ENCODE data around the gene HSDL1.

Gene HSDL1

DNA sequence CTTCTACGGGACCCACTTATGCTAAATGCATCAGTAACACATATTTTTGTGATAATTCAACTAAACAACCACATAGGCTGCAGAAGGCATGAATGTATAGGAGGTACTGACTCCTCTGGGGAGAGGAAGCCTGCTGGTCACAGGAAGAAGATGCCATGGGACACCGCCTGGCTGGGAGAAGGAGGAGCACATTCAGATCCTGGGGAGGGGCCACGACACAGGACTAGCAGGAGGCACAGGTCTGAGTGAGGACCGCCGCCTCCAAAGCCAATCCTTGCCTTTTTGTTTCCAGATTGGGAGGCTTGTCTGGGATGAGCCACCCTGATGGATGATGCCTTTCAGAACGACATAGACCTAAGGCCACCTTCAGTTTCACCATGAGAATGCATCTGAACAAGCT lies 62.9 kb downstream of the HSDL1 start:
- DNase-seq, result no peak
- ATAC-seq, result no peak

DNA sequence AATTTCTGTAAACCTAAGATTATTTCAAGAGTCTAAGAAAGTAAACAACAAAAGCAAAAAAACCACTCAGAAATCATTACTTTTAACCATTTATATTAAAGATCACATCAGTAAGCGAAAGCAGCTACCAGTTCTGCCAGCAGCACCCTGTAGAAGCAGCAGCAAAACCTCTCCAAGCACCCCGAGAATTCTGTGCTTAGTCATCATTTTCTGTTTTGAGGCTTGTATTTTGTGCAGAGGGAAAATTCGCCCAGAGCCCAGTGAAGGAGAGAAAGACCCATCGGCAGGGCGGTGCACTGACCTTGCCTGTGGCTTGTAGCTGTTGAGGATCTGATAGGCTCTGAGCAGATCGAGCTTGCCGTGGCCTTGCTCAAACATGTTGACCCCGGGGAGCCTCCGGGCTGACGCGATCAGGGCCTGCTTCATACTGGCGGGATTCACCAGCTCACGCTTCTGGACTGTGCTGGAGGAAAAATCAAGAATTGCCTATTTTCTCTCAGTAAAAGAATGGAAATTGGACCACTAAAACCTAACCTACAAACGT lies 63.5 kb downstream of the HSDL1 start:
- ATAC-seq (no peak), DNase-seq (no peak)

DNA sequence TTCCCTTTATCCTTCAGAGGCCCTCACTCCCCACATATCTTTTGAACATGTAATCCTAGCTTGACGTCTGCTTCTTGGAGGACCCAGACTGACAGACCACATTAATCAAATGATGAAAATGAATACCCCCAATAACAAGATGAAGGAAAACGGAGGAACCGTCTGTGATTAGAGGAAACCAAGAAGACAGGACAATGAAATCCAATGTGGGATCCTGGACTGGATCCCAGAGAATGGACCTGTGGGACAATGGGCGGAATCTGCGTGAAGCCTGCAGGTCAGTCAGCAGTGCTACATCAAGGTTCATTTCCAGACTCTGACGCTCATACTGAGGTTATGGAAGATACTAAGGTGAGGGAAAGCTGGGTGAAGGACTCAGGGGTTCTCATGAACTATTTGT lies 64.2 kb downstream of the HSDL1 start:
- no peak for ATAC-seq
- DNase-seq, result no peak

DNA sequence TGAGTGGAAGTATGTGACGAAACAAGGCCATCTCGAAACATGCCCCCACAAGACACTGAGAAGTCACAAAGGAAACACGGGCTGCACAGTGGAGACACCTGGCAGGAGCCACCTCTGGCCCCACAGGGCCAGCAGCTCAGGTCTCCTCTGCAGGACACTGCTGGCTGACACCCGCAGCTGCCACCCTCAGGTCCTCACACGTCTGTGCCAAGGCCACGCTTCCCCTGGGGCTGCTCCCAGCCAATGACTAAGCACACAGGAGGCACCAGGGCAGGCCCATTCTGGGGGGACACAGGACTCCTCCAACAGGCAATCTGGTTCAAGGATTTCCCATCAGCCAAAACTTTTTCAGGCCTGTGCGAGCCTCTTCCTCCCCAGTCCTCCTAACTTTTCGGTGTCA lies 64.6 kb downstream of the HSDL1 start:
- no peak for DNase-seq
- ATAC-seq, result no peak

DNA sequence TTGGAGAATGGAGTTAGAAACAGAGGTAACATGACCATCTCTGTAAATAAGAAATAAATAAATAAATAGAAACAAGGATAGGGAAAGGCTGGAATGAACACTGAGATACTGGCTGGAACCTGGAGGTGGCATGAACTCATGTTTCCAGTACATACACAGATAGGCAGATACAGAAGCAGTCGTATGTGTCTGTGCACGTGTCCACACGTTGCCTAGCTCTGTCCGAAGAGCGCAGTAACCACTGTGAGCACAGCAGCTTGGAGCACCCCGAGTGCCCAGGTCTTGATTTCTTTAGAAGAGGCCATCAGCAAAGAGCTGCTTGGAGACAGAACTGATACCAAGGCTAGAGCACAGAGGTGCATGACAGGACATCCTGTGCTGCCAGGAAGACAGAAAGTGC lies 65.3 kb downstream of the HSDL1 start:
- DNase-seq (no peak), ATAC-seq (no peak)

DNA sequence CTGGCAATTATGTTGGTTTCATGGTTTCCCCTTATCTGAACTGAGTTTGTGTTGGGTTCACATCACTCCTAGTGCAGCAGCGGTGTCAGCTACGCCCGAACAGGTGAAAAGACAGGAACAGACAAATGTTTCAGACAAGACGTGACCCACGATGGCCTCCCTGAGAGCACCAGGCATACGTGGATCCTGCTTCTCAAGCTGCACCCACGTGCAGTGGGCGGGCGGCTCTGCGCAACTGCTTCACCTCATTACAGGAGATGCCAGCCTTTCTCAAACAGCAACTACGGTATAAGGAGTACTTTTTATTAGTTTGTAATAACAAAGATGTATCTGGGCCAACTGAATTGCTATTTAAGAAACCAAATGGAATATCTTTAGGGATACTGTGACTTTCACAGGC lies 69.6 kb downstream of the HSDL1 start:
- ATAC-seq, result no peak
- DNase-seq, result no peak

DNA sequence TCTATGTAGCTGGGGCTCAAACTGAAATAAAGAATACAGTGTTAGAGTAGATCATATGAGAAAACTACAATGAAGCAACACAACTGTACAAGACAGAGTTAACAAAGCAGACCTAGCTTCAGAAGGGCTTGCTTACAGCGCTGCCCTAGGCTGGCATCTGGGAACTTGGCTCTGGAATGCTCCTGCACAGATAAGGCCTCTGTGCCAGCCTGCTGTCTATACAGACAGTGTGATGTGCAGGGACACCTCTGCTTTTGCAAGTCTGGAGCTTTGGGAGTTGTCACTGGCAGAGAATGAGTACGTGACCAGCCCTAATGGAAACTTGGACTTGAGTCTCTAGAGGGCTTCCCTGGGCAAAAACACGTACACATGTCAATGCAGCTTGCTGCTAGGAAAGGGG lies 70.3 kb downstream of the HSDL1 start:
- ATAC-seq, result no peak
- DNase-seq, result no peak

Measured in stimulated activated naive CD8-positive, alpha-beta T cell treated with anti-CD3 and anti-CD28 coated beads, Interleukin-15, Interleukin-2, amounts not matched to agents 100 U/mL and 50 U/mL, for 24 hours (primary cell).